IMR-90 (cell line): ENCODE measurements around the gene ABAT. TPM values are rescaled to one million over a fixed set of nuclear protein-coding genes. Genes with fewer than 3 reads are reported as not detected.

Source experiments
- ATAC-seq: fragments of 200-7000 bp; cut with Tn5 transposase; 2 replicates; pipeline ENCODE4 v1.9.1; 2020; ENCODE audit warnings: low read depth, mild to moderate bottlenecking, moderate library complexity
- BruUV-seq: library from RNA; stranded (reverse); fragments of 400-500 nt; replicated peaks from 2 replicates; lab custom pipeline; 2021; lab: Mats Ljungman, UMichigan
- CTCF ChIA-PET: fragments of 300-600 bp; formaldehyde crosslinking; extraction: SDS; loops from one replicate; lab custom pipeline; 2021; ENCODE audit warnings: antibody characterized with exemption; lab: Yijun Ruan, JAX
- POLR2A ChIA-PET: fragments of 300-600 bp; sonication (Branson Sonifier 250); formaldehyde crosslinking; loops from one replicate; lab custom pipeline; 2022; ENCODE audit warnings: antibody characterized with exemption; ENCODE audit not compliant: unreplicated experiment; lab: Charles Lee
- DNase-seq: peaks from one replicate; pipeline ENCODE4 v3.0.0; 2013
- H2AFZ ChIP-seq: replicated peaks from 2 replicates; pipeline ENCODE3; 2013; ENCODE audit warnings: low read length, mild to moderate bottlenecking; ENCODE audit not compliant: poor library complexity
- H2AK5ac ChIP-seq: 2 replicates; pipeline ENCODE4 v1.6.1; 2013; ENCODE audit warnings: low read depth, low read length, inconsistent platforms
- H2AK9ac ChIP-seq: replicated peaks from 2 replicates; pipeline ENCODE3; 2013; ENCODE audit warnings: mild to moderate bottlenecking, low read depth, low read length, moderate library complexity; ENCODE audit not compliant: poor library complexity
- H2BK120ac ChIP-seq: 2 replicates; pipeline ENCODE4 v1.6.1; 2013; ENCODE audit warnings: low read depth, low read length, inconsistent platforms
- H2BK15ac ChIP-seq: 3 replicates; pipeline ENCODE4 v1.6.1; 2013; ENCODE audit warnings: low read depth, low read length, inconsistent platforms
- H2BK20ac ChIP-seq: 2 replicates; pipeline ENCODE4 v1.6.1; 2013; ENCODE audit warnings: low read depth, mild to moderate bottlenecking, inconsistent platforms, low read length, moderate library complexity
- H2BK5ac ChIP-seq: 2 replicates; pipeline ENCODE4 v1.6.1; 2013; ENCODE audit warnings: mild to moderate bottlenecking, low read depth, low read length, inconsistent platforms; ENCODE audit not compliant: poor library complexity, severe bottlenecking
- H3K14ac ChIP-seq: replicated peaks from 2 replicates; pipeline ENCODE4 v1.6.1; 2013; ENCODE audit warnings: low read depth, low read length, inconsistent platforms
- H3K18ac ChIP-seq: 2 replicates; pipeline ENCODE4 v1.6.1; 2013; ENCODE audit warnings: low read depth, low read length, control low read depth
- H3K23ac ChIP-seq: 2 replicates; pipeline ENCODE4 v1.6.1; 2013; ENCODE audit warnings: low read depth, low read length, inconsistent platforms
- H3K27ac ChIP-seq: 2 replicates; pipeline ENCODE4 v1.5.1; 2013; ENCODE audit warnings: mild to moderate bottlenecking, control low read depth, low read length; ENCODE audit not compliant: insufficient read depth
- H3K27me3 ChIP-seq: 2 replicates; pipeline ENCODE4 v1.6.1; 2013; ENCODE audit warnings: low read length; ENCODE audit not compliant: control insufficient read depth, insufficient read depth
- H3K36me3 ChIP-seq: 2 replicates; pipeline ENCODE4 v1.6.1; 2013; ENCODE audit warnings: low read length, mixed read lengths; ENCODE audit not compliant: control insufficient read depth, insufficient read depth
- H3K4ac ChIP-seq: 2 replicates; pipeline ENCODE4 v1.6.1; 2013; ENCODE audit warnings: low read depth, low read length, inconsistent platforms
- H3K4me1 ChIP-seq: 2 replicates; pipeline ENCODE4 v1.6.1; 2013; ENCODE audit warnings: low read length, mixed read lengths; ENCODE audit not compliant: control insufficient read depth, insufficient read depth
- H3K4me2 ChIP-seq: 2 replicates; pipeline ENCODE4 v1.6.1; 2013; ENCODE audit warnings: low read depth, mild to moderate bottlenecking, control low read depth, low read length, moderate library complexity
- H3K4me3 ChIP-seq: 2 replicates; pipeline ENCODE4 v1.5.1; 2013; ENCODE audit warnings: low read depth, mild to moderate bottlenecking, control low read depth, low read length, moderate library complexity; ENCODE audit not compliant: insufficient read depth
- H3K56ac ChIP-seq: 2 replicates; pipeline ENCODE4 v1.6.1; 2013; ENCODE audit warnings: low read length, inconsistent platforms; ENCODE audit not compliant: insufficient read depth; ENCODE audit errors: extremely low read depth
- H3K79me1 ChIP-seq, 2 experiments: 2 replicates each; pipeline ENCODE4 v1.6.1; 2013; ENCODE audit warnings: low read length in 2 of 2, inconsistent platforms in 1 of 2, low read depth in 1 of 2
- H3K9ac ChIP-seq: 2 replicates; pipeline ENCODE4 v1.6.1; 2013; ENCODE audit warnings: low read depth, low read length, control low read depth
- H3K9me1 ChIP-seq: 2 replicates; pipeline ENCODE4 v1.6.1; 2013; ENCODE audit warnings: low read length, inconsistent platforms; ENCODE audit not compliant: insufficient read depth
- H3K9me3 ChIP-seq: 2 replicates; pipeline ENCODE4 v1.6.1; 2013; ENCODE audit warnings: low read length; ENCODE audit not compliant: control insufficient read depth, insufficient read depth
- H4K20me1 ChIP-seq: 2 replicates; pipeline ENCODE4 v1.6.1; 2013; ENCODE audit warnings: low read length, inconsistent platforms; ENCODE audit not compliant: insufficient read depth
- H4K5ac ChIP-seq: 2 replicates; pipeline ENCODE4 v1.6.1; 2013; ENCODE audit warnings: mild to moderate bottlenecking, low read depth, low read length, control low read depth
- H4K8ac ChIP-seq, 2 experiments: 2 replicates each; pipeline ENCODE4 v1.6.1; 2013; ENCODE audit warnings: low read depth in 2 of 2, low read length in 2 of 2, control low read depth in 1 of 2, inconsistent platforms in 1 of 2
- H4K91ac ChIP-seq: 2 replicates; pipeline ENCODE4 v1.6.1; 2013; ENCODE audit warnings: low read depth, low read length, inconsistent platforms; ENCODE audit not compliant: insufficient read depth
- FOS ChIP-seq: fragments of 150-350 bp; IDR thresholded peaks from 2 replicates; pipeline ENCODE4 v1.6.1; 2016; ENCODE audit warnings: low read depth, low read length
- MAFK ChIP-seq: IDR thresholded peaks from 2 replicates; pipeline ENCODE4 v1.6.1; 2012; ENCODE audit warnings: low read depth, low read length, improper control_type of control experiment
- MXI1 ChIP-seq: IDR thresholded peaks from 2 replicates; pipeline ENCODE4 v1.6.1; 2012; ENCODE audit warnings: low read depth, mild to moderate bottlenecking, low read length, moderate library complexity, borderline replicate concordance
- NFE2L2 ChIP-seq: fragments of 150-350 bp; IDR thresholded peaks from 2 replicates; pipeline ENCODE4 v1.6.1; 2016; ENCODE audit warnings: low read depth, mild to moderate bottlenecking, low read length
- RCOR1 ChIP-seq: IDR thresholded peaks from 2 replicates; pipeline ENCODE4 v1.6.1; 2012; ENCODE audit warnings: mild to moderate bottlenecking, low read length, improper control_type of control experiment; ENCODE audit not compliant: insufficient replicate concordance
- SMC3 ChIP-seq: fragments of 150-350 bp; IDR thresholded peaks from 2 replicates; pipeline ENCODE4 v1.6.1; 2016; ENCODE audit warnings: low read depth, mild to moderate bottlenecking, antibody characterized with exemption, low read length, moderate library complexity
- USF2 ChIP-seq: fragments of 150-350 bp; IDR thresholded peaks from 2 replicates; pipeline ENCODE4 v1.6.1; 2017; ENCODE audit warnings: mild to moderate bottlenecking, antibody characterized with exemption, low read length, low read depth
- WGBS, 2 experiments: methylation state at CpG; one replicate each; pipeline versions ENCODE4 v1.1.5 to v1.1.7; 2013; ENCODE audit warnings: missing lambda C conversion rate in 2 of 2; ENCODE audit not compliant: insufficient read length in 1 of 2; ENCODE audit errors: extremely low coverage in 2 of 2; 5-methylcytosine and 5-hydroxymethylcytosine counted together
- dilution Hi-C: fragments of 300-500 bp; cut with HindIII; formaldehyde crosslinking; loops from one replicate; pipeline ENCODE4 v1.14.3; 2018; ENCODE audit warnings: low sequenced_read_pairs; ENCODE audit not compliant: unreplicated experiment
- in situ Hi-C: fragments of 300-500 bp; cut with MboI; formaldehyde crosslinking; loops from 3 replicates; pipeline ENCODE4 v1.14.3; 2019; ENCODE audit warnings: low sequenced_read_pairs, inconsistent platforms, mixed read lengths
- intact Hi-C: fragments of 100-400 bp; cut with micrococcal nuclease; formaldehyde crosslinking; loops from 2 replicates; pipeline ENCODE4 v1.10.0; 2022
- polyA plus RNA-seq, 3 experiments: library from polyadenylated mRNA; depleted of rRNA; stranded (reverse); fragments of >200 nt; gene quantifications; 2 replicates each; pipeline ENCODE4 v1.2.3, GENCODE V29; 2012; ENCODE audit warnings: low replicate concordance in 1 of 3
- total RNA-seq: library from RNA; depleted of rRNA; stranded (reverse); fragments of >200 nt; gene quantifications from 2 replicates; pipeline ENCODE4 v1.2.3, GENCODE V29; 2012

Gene ABAT
- total and polyA plus RNA-seq, 2 of the 4 experiments (the other 2 are of a cell fraction): 4.5 to 6.9 TPM

GRCh38 chr16:8761078-8761477 is 86.7 kb downstream of the ABAT start:
- H3K79me1 ChIP-seq: no peaks in the 10 kb centered on the region
- BruUV-seq: no TSS peak
- H3K14ac ChIP-seq: no peak overlapping the region
- H3K23ac ChIP-seq: no peak overlapping the region
- no peak overlapping the region for H3K4me2 ChIP-seq
- no peak overlapping the region for H3K4ac ChIP-seq
- H4K20me1 ChIP-seq: no peaks in the 10 kb centered on the region
- no peak overlapping the region for H3K4me3 ChIP-seq
- no peak overlapping the region for H4K91ac ChIP-seq
- H3K56ac ChIP-seq: no peak overlapping the region
- H3K18ac ChIP-seq: no peak overlapping the region
- no peak overlapping the region for H3K27ac ChIP-seq
- ChIA-PET POLR2A (no interaction called here), CTCF (no interaction called here)
- H2AK9ac ChIP-seq: no peak overlapping the region
- no peak for DNase-seq
- no peak overlapping the region for H2BK20ac ChIP-seq
- H4K8ac ChIP-seq: no peak overlapping the region
- H2AFZ ChIP-seq: no peak overlapping the region
- dilution Hi-C loops: no loop called here
- no peak overlapping the region for H2AK5ac ChIP-seq
- no peak overlapping the region for H2BK5ac ChIP-seq
- no peak for ATAC-seq
- no peak overlapping the region for H2BK120ac ChIP-seq
- H3K4me1 ChIP-seq: no peaks in the 10 kb centered on the region
- no peak overlapping the region for H2BK15ac ChIP-seq
- 40% methylated on average over 3 of the region's 6 CpGs; no CpG with 5 or more reads in 1 of the 2 experiments for WGBS, 2 experiments
- H3K27me3 ChIP-seq: peaks cover 2% of the 10 kb centered on the region; the same call in 1 of the 2 replicates
- no peaks in the 10 kb centered on the region for H3K9me3 ChIP-seq
- H3K36me3 ChIP-seq: no peaks in the 10 kb centered on the region
- no peaks in the 10 kb centered on the region for H3K9me1 ChIP-seq
- intact Hi-C loops: no loop called here
- no peak overlapping the region for H4K5ac ChIP-seq
- TF ChIP-seq FOS (no peak), RCOR1 (no peak), SMC3 (no peak), MXI1 (no peak), MAFK (no peak), NFE2L2 (no peak), USF2 (no peak)
- in situ Hi-C loops: no loop called here
- no peak overlapping the region for H3K9ac ChIP-seq
